ENCODE results near the gene EZH2. TPM values are rescaled to one million over a fixed set of nuclear protein-coding genes. Genes with fewer than 3 reads are reported as not detected.

EZH2 gene
- total RNA-seq, 1 experiment from 2014 or later, result 57.3 TPM

- Histone ChIP-seq H3K36me3 (ENCODE audit: insufficient read depth, low read length) (peaks cover 57% of the 10 kb centered on the region), H3K9me2 (replicated peaks; ENCODE audit: insufficient read depth, low read length) (no peaks in the 10 kb centered on the region), H3K4me2 (ENCODE audit: low read depth, low read length, poor library complexity, severe bottlenecking) (no peak overlapping the region), H3K27me3 (ENCODE audit: low read length) (no peaks in the 10 kb centered on the region), H3K9ac (ENCODE audit: low read length) (no peak overlapping the region), H2AFZ (ENCODE audit: low read length) (no peak overlapping the region), H3K27ac (ENCODE audit: low read length) (no peak overlapping the region), H3K9me3 (ENCODE audit: low read length) (no peaks in the 10 kb centered on the region), H3K4me3 (ENCODE audit: low read length) (no peak overlapping the region), H4K20me1 (ENCODE audit: insufficient read depth, low read depth, low read length) (no peaks in the 10 kb centered on the region), H3K79me2 (ENCODE audit: low read length) (peaks cover 80% of the 10 kb centered on the region), H3K4me1 (ENCODE audit: low read length) (no peaks in the 10 kb centered on the region)
- DNase-seq, result no peak
Measured at GRCh38 chr7:148828965-148829364, 55.1 kb downstream of the EZH2 start.

GRCh38 chr7:148825338-148825737 is 58.8 kb downstream of the EZH2 start:
- Histone ChIP-seq H3K9me3 (ENCODE audit: low read length) (no peaks in the 10 kb centered on the region), H3K4me3 (ENCODE audit: low read length) (no peak overlapping the region), H3K79me2 (ENCODE audit: low read length) (peaks cover 58% of the 10 kb centered on the region), H4K20me1 (ENCODE audit: insufficient read depth, low read depth, low read length) (no peaks in the 10 kb centered on the region), H3K9me2 (replicated peaks; ENCODE audit: insufficient read depth, low read length) (no peaks in the 10 kb centered on the region), H3K36me3 (ENCODE audit: insufficient read depth, low read length) (peaks cover 52% of the 10 kb centered on the region), H3K4me2 (ENCODE audit: low read depth, low read length, poor library complexity, severe bottlenecking) (no peak overlapping the region), H3K9ac (ENCODE audit: low read length) (no peak overlapping the region), H3K27ac (ENCODE audit: low read length) (no peak overlapping the region), H3K4me1 (ENCODE audit: low read length) (no peaks in the 10 kb centered on the region), H2AFZ (ENCODE audit: low read length) (no peak overlapping the region), H3K27me3 (ENCODE audit: low read length) (no peaks in the 10 kb centered on the region)
- DNase-seq, result no peak

- Histone ChIP-seq H3K4me1 (ENCODE audit: low read length) (no peaks in the 10 kb centered on the region), H3K9me2 (replicated peaks; ENCODE audit: insufficient read depth, low read length) (no peaks in the 10 kb centered on the region), H3K9ac (ENCODE audit: low read length) (no peak overlapping the region), H4K20me1 (ENCODE audit: insufficient read depth, low read depth, low read length) (no peaks in the 10 kb centered on the region), H3K79me2 (ENCODE audit: low read length) (peaks cover 53% of the 10 kb centered on the region), H3K27me3 (ENCODE audit: low read length) (no peaks in the 10 kb centered on the region), H3K9me3 (ENCODE audit: low read length) (no peaks in the 10 kb centered on the region), H3K27ac (ENCODE audit: low read length) (no peak overlapping the region), H2AFZ (ENCODE audit: low read length) (no peak overlapping the region), H3K4me2 (ENCODE audit: low read depth, low read length, poor library complexity, severe bottlenecking) (no peak overlapping the region), H3K4me3 (ENCODE audit: low read length) (no peak overlapping the region), H3K36me3 (ENCODE audit: insufficient read depth, low read length) (peaks cover 51% of the 10 kb centered on the region)
- DNase-seq, result no peak
Measured at GRCh38 chr7:148824864-148825263, 59.2 kb downstream of the EZH2 start.

- no peak for DNase-seq
- H2AFZ ChIP-seq (ENCODE audit: low read length), result no peak overlapping the region
- H3K27ac ChIP-seq (ENCODE audit: low read length), result no peak overlapping the region
- no peak overlapping the region for H3K9ac ChIP-seq (ENCODE audit: low read length)
- no peaks in the 10 kb centered on the region for H3K27me3 ChIP-seq (ENCODE audit: low read length)
- H3K36me3 ChIP-seq (ENCODE audit: insufficient read depth, low read length), result peaks cover 55% of the 10 kb centered on the region
- H3K4me2 ChIP-seq (ENCODE audit: low read depth, low read length, poor library complexity, severe bottlenecking), result no peak overlapping the region
- H3K79me2 ChIP-seq (ENCODE audit: low read length), result peaks cover 36% of the 10 kb centered on the region
- no peaks in the 10 kb centered on the region for H3K9me2 ChIP-seq (replicated peaks; ENCODE audit: insufficient read depth, low read length)
- H3K4me3 ChIP-seq (ENCODE audit: low read length), result no peak overlapping the region
- H3K9me3 ChIP-seq (ENCODE audit: low read length), result no peaks in the 10 kb centered on the region
- H4K20me1 ChIP-seq (ENCODE audit: insufficient read depth, low read depth, low read length), result no peaks in the 10 kb centered on the region
- H3K4me1 ChIP-seq (ENCODE audit: low read length), result peaks cover 13% of the 10 kb centered on the region
Measured at GRCh38 chr7:148821422-148821821, 62.7 kb downstream of the EZH2 start.

- H3K4me2 ChIP-seq (ENCODE audit: low read depth, low read length, poor library complexity, severe bottlenecking), result no peak overlapping the region
- H3K9ac ChIP-seq (ENCODE audit: low read length), result no peak overlapping the region
- no peak overlapping the region for H3K27ac ChIP-seq (ENCODE audit: low read length)
- no peaks in the 10 kb centered on the region for H3K9me3 ChIP-seq (ENCODE audit: low read length)
- H4K20me1 ChIP-seq (ENCODE audit: insufficient read depth, low read depth, low read length), result no peaks in the 10 kb centered on the region
- H3K27me3 ChIP-seq (ENCODE audit: low read length), result no peaks in the 10 kb centered on the region
- H3K36me3 ChIP-seq (ENCODE audit: insufficient read depth, low read length), result peaks cover 57% of the 10 kb centered on the region
- H3K9me2 ChIP-seq (replicated peaks; ENCODE audit: insufficient read depth, low read length), result no peaks in the 10 kb centered on the region
- no peak overlapping the region for H2AFZ ChIP-seq (ENCODE audit: low read length)
- no peak for DNase-seq
- peaks cover 27% of the 10 kb centered on the region for H3K4me1 ChIP-seq (ENCODE audit: low read length)
- no peak overlapping the region for H3K4me3 ChIP-seq (ENCODE audit: low read length)
- H3K79me2 ChIP-seq (ENCODE audit: low read length), result peaks cover 30% of the 10 kb centered on the region
Measured at GRCh38 chr7:148819697-148820360, 64.3 kb downstream of the EZH2 start.

GRCh38 chr7:148815612-148816011 is 68.5 kb downstream of the EZH2 start:
- H3K9ac ChIP-seq (ENCODE audit: low read length), result no peak overlapping the region
- no peaks in the 10 kb centered on the region for H3K27me3 ChIP-seq (ENCODE audit: low read length)
- peaks cover 27% of the 10 kb centered on the region for H3K4me1 ChIP-seq (ENCODE audit: low read length)
- H2AFZ ChIP-seq (ENCODE audit: low read length), result no peak overlapping the region
- no peaks in the 10 kb centered on the region for H3K9me2 ChIP-seq (replicated peaks; ENCODE audit: insufficient read depth, low read length)
- no peak for DNase-seq
- H3K79me2 ChIP-seq (ENCODE audit: low read length), result peaks cover 21% of the 10 kb centered on the region
- H3K4me3 ChIP-seq (ENCODE audit: low read length), result no peak overlapping the region
- no peaks in the 10 kb centered on the region for H3K9me3 ChIP-seq (ENCODE audit: low read length)
- H3K4me2 ChIP-seq (ENCODE audit: low read depth, low read length, poor library complexity, severe bottlenecking), result no peak overlapping the region
- peak overlapping the region; percentile 44 for H3K27ac ChIP-seq (ENCODE audit: low read length)
- H3K36me3 ChIP-seq (ENCODE audit: insufficient read depth, low read length), result peaks cover 81% of the 10 kb centered on the region; the same call in 1 of the 2 replicates
- no peaks in the 10 kb centered on the region for H4K20me1 ChIP-seq (ENCODE audit: insufficient read depth, low read depth, low read length)

- no peak overlapping the region for H3K9ac ChIP-seq (ENCODE audit: low read length)
- H3K9me2 ChIP-seq (replicated peaks; ENCODE audit: insufficient read depth, low read length), result no peaks in the 10 kb centered on the region
- H3K79me2 ChIP-seq (ENCODE audit: low read length), result peaks cover 21% of the 10 kb centered on the region
- peaks cover 27% of the 10 kb centered on the region for H3K4me1 ChIP-seq (ENCODE audit: low read length)
- H3K36me3 ChIP-seq (ENCODE audit: insufficient read depth, low read length), result peaks cover 79% of the 10 kb centered on the region; the same call in 1 of the 2 replicates
- DNase-seq, result no peak
- H4K20me1 ChIP-seq (ENCODE audit: insufficient read depth, low read depth, low read length), result no peaks in the 10 kb centered on the region
- peak overlapping the region; percentile 44; the same call in 1 of the 2 replicates for H3K27ac ChIP-seq (ENCODE audit: low read length)
- no peak overlapping the region for H2AFZ ChIP-seq (ENCODE audit: low read length)
- H3K9me3 ChIP-seq (ENCODE audit: low read length), result no peaks in the 10 kb centered on the region
- no peak overlapping the region for H3K4me3 ChIP-seq (ENCODE audit: low read length)
- H3K4me2 ChIP-seq (ENCODE audit: low read depth, low read length, poor library complexity, severe bottlenecking), result no peak overlapping the region
- no peaks in the 10 kb centered on the region for H3K27me3 ChIP-seq (ENCODE audit: low read length)
Measured at GRCh38 chr7:148814922-148815559, 69.0 kb downstream of the EZH2 start.

GRCh38 chr7:148813890-148814289 is 70.2 kb downstream of the EZH2 start:
- H3K36me3 ChIP-seq (ENCODE audit: insufficient read depth, low read length), result peaks cover 81% of the 10 kb centered on the region
- peaks cover 18% of the 10 kb centered on the region for H3K79me2 ChIP-seq (ENCODE audit: low read length)
- no peak overlapping the region for H3K4me3 ChIP-seq (ENCODE audit: low read length)
- no peak overlapping the region for H3K9ac ChIP-seq (ENCODE audit: low read length)
- H3K27ac ChIP-seq (ENCODE audit: low read length), result no peak overlapping the region
- no peak overlapping the region for H2AFZ ChIP-seq (ENCODE audit: low read length)
- H4K20me1 ChIP-seq (ENCODE audit: insufficient read depth, low read depth, low read length), result no peaks in the 10 kb centered on the region
- no peaks in the 10 kb centered on the region for H3K9me3 ChIP-seq (ENCODE audit: low read length)
- no peak for DNase-seq
- H3K27me3 ChIP-seq (ENCODE audit: low read length), result no peaks in the 10 kb centered on the region
- H3K4me2 ChIP-seq (ENCODE audit: low read depth, low read length, poor library complexity, severe bottlenecking), result no peak overlapping the region
- H3K9me2 ChIP-seq (replicated peaks; ENCODE audit: insufficient read depth, low read length), result no peaks in the 10 kb centered on the region
- peaks cover 27% of the 10 kb centered on the region for H3K4me1 ChIP-seq (ENCODE audit: low read length)
